NCI-H1694 (cell line): ENCODE data around the gene WDR35.

ENCODE experiments used
- DNase-seq: peaks from one replicate; lab custom pipeline; 2025; lab: John Stamatoyannopoulos, UW

Gene WDR35

GRCh38 chr2:20011276-20012031 lies 21.5 kb upstream of the WDR35 start:
- DNase-seq: no peak

DNA sequence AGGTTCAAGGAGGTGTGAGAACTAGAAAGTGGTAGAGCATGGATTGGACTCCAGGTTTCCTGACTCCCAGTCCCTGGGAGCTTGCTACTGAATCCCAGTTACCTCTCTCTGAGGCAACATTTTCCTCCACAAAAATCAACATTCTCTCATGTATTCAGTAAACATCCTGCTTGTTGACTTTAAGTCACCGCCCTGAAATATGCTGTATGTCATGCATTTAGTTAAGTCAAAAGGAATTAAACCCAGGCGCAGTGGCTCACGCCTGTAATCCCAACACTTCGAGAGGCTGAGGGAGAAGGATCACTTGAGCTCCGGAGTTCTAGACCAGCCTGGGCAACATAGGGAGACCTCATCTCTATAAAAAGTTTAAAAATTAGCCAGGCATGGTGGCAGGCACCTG lies 18.8 kb upstream of the WDR35 start:
- no peak for DNase-seq

- no peak for DNase-seq
These were observed 16.1 kb upstream of the WDR35 start for GRCh38 chr2:20005891-20006470.

GRCh38 chr2:20005067-20005627 lies 15.2 kb upstream of the WDR35 start:
- DNase-seq: no peak

GRCh38 chr2:20001361-20001863 lies 11.5 kb upstream of the WDR35 start:
- DNase-seq: no peak

DNA sequence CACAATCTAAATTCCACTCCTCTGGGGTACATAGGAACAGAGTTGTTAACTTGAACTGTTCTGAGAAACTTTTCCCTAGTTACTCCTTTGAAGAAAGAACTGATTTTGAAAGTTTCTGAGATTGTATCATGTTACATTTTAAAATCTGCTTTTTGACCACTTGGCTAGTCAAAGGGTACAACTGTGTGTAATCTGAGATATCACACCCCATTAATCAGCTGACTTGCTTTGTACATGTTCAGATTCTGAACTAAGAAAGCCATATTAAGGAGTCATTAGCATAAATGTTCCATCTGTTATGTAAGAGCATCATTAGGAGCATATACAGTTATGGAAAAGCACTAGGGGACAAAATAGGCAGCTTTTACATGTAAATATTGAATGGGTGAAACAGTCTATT lies 3.8 kb upstream of the WDR35 start:
- DNase-seq: no peak

DNA sequence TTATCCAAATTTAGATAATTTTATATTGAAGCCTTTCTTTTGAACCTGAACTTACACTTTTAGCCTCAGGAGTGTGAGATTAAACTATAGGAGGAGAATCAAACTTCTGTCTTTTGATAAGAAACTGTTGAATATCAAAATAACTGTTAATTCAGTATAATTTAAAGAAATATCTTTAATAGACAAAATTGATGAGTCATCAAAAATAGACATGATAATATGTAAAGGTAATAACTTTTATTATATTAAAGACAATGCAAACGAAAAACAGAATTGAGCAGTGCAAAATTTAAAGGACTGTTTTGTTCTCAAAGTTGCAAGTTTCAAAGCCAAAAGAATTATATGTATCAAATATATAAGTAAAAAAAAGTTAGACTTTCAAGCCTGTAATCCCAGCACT lies 2.0 kb upstream of the WDR35 start:
- DNase-seq: no peak

- no peak for DNase-seq
These were observed 467 bp upstream of the WDR35 start for GRCh38 chr2:19990416-19990728.

- no peak for DNase-seq
These were observed 601 bp downstream of the WDR35 start for GRCh38 chr2:19989342-19989666.

DNA sequence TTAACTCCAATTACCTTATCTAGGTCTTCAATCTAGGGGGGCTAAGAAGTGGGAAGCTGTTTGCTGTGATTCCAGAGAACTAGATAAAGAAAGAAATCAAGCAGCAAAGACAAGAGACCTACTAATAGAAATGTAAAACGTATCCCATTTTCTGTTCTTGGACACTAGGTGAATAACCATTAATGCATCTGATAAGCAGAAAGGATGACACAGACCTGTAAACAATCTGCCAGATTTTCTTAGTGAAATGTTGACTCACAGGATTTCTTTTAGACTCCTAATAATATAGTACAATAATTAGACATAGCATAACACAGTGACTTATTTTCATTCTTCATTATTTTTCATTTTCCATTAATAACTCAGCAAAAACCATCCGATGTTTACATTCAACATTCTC lies 1.3 kb downstream of the WDR35 start:
- no peak for DNase-seq

GRCh38 chr2:19987936-19988335 lies 2.0 kb downstream of the WDR35 start:
- DNase-seq: no peak

- no peak for DNase-seq
These were observed 7.6 kb downstream of the WDR35 start for GRCh38 chr2:19982268-19982667.

DNA sequence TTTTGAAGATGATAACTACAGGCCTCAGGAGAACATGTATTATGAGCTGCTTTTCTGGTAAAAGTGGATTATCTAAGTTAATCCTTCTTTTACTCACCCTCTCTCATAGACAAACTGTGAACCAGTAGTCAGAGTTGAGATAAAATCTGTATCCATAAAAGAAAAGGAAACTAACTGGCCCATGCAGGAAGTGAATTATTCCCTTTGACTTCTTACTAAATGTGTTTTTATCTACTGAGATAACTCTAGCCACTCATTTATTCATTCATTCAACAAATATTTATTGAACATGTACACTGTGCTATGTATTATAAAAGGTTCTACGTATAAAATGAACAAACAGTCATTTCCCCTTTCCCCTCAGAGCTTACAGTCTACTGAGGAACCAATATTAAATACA lies 10.0 kb downstream of the WDR35 start:
- no peak for DNase-seq

GRCh38 chr2:19973466-19973865 lies 16.4 kb downstream of the WDR35 start:
- peak; percentile 40 for DNase-seq

GRCh38 chr2:19971691-19972090 lies 18.2 kb downstream of the WDR35 start:
- no peak for DNase-seq

DNA sequence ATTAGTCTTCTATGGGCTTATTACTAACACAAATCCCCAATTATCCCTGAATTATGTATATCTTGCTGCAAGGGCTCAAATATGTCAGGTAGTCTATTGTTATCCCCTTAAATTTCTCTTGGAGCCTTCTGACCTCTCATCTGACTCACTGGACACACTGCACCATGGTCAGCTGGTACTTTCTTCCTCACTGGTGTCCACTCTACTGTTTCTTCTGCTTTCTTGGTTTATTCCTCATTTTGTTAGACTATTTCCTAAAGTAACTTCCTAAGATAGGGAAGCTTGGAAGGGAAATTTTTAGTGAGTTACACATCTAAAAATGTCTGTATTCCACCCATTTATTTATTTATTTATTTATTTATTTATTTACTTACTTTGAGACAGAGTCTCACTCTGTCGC lies 26.5 kb downstream of the WDR35 start:
- DNase-seq: no peak

- DNase-seq: peak; percentile 62
These were observed 34.1 kb downstream of the WDR35 start for GRCh38 chr2:19955544-19956422.

- DNase-seq: no peak
These were observed 40.8 kb downstream of the WDR35 start for GRCh38 chr2:19949071-19949470.

- DNase-seq: no peak
These were observed 42.5 kb downstream of the WDR35 start for GRCh38 chr2:19947184-19947940.

DNA sequence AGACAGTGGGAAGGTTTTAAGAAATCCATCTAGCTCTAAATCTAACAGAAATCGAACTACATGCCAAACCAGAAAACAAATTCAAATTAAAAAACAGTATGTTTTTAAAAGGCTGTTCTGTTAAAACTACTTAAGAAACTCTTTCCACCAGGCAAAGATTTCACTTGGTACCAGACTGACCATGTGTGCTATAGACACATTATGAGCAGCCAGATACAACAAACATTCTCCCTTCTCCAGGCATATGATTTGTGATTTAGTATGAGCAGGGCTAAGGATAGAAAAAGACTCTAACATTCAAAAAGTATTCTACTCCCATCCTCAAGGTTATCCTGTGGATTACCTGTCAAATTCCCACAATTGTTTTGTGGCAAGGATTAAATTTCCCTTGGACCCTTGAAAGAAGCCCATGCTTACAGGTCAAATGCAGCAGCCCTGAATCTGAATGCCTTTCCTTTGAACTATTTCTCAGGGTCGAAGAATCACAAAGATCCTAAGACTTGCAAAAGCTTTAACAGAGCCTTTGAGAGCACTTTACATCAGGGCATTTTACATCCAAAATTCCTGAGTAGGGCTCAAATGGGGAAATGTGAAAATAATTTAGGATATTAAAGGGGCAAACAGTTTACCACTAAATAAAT lies 45.6 kb downstream of the WDR35 start:
- DNase-seq: no peak

DNA sequence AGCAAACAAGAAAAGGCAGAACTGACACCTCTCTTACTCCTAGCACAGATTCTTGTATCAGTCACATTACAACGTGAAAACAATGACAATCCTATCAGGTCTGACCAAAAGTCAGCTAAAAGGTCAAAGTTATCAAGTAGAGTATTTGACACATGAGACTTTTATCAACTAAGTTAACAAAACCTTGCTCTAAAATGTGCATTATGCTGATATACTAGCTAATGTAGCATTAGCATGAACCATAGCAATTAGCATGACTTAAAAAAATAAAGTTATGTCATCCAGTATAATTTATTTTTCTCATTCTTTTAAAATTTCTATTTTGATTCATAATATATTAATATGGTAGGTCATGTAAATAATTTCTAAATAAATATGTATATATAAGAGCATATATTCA lies 46.7 kb downstream of the WDR35 start:
- no peak for DNase-seq

- DNase-seq: no peak
These were observed 47.7 kb downstream of the WDR35 start for GRCh38 chr2:19942199-19942598.
